Endothelial cell of umbilical vein (primary cell): Measurements from ENCODE around the gene ARSK. TPM values are rescaled to one million over a fixed set of nuclear protein-coding genes. Genes with fewer than 3 reads are reported as not detected.
A peak's percentile ranks its signal among the peaks of the same experiment; 100 is the strongest.

Experiments used
- BruUV-seq: library from RNA; stranded (reverse); fragments of 400-500 nt; replicated peaks from 2 replicates; lab custom pipeline; 2021; lab: Mats Ljungman, UMichigan
- CTCF ChIA-PET: fragments of 300-600, 350-600 bp; sonication (Branson Sonifier 250); formaldehyde crosslinking; loops from one replicate; lab custom pipeline; 2021; ENCODE audit warnings: antibody characterized with exemption, inconsistent platforms; lab: Charles Lee
- POLR2A ChIA-PET: fragments of 300-600, 350-600 bp; sonication (Branson Sonifier 250); formaldehyde crosslinking; loops from one replicate; lab custom pipeline; 2021; ENCODE audit warnings: antibody characterized with exemption, inconsistent platforms; lab: Charles Lee
- DNase-seq: peaks from one replicate; pipeline ENCODE4 v3.0.0-alpha.2; 2011; ENCODE audit warnings: low read depth, low spot score
- FAIRE-seq: peaks from 2 replicates; lab custom pipeline; 2011; peaks lifted over from hg19 to GRCh38; lab: Jason Lieb, UNC
- H2AFZ ChIP-seq: 2 replicates; pipeline ENCODE4 v1.6.0; 2012; ENCODE audit warnings: low read depth, low read length, control low read depth, inconsistent platforms
- H3K27ac ChIP-seq: 2 replicates; pipeline ENCODE4 v1.5.1; 2011; ENCODE audit warnings: low read depth, mild to moderate bottlenecking, control low read depth, low read length, moderate library complexity; ENCODE audit not compliant: insufficient read depth
- H3K27me3 ChIP-seq, 2 experiments: 2 replicates each; pipeline versions ENCODE4 v1.6.0 to v1.6.1; 2011; ENCODE audit warnings: low read length in 2 of 2, mixed read lengths in 1 of 2; ENCODE audit not compliant: control insufficient read depth in 2 of 2, insufficient read depth in 2 of 2
- H3K36me3 ChIP-seq, 2 experiments: 2 replicates in 1 of 2; 3 replicates in 1 of 2; pipeline ENCODE4 v1.5.1; 2011; ENCODE audit warnings: low read length in 2 of 2, mild to moderate bottlenecking in 1 of 2, moderate library complexity in 1 of 2; ENCODE audit not compliant: control insufficient read depth in 2 of 2, insufficient read depth in 2 of 2; ENCODE audit errors: extremely low read depth in 1 of 2
- H3K4me1 ChIP-seq: 3 replicates; pipeline ENCODE4 v1.5.1; 2011; ENCODE audit warnings: mild to moderate bottlenecking, low read length; ENCODE audit not compliant: control insufficient read depth, insufficient read depth; ENCODE audit errors: extremely low read depth
- H3K4me2 ChIP-seq: 2 replicates; pipeline ENCODE4 v1.6.1; 2011; ENCODE audit warnings: low read length, control low read depth, mixed read lengths; ENCODE audit not compliant: insufficient read depth
- H3K4me3 ChIP-seq, 3 experiments: fragments of 200-600 bp in 1 of 3; sonication (generic), shearing (Covaris generic) in 1 of 3; replicated peaks in 1 of 3; 2 replicates each; pipeline ENCODE4 v1.5.1; 2011 to 2016; ENCODE audit warnings: control low read depth in 3 of 3, low read length in 3 of 3, mild to moderate bottlenecking in 2 of 3, inconsistent platforms in 1 of 3, low read depth in 1 of 3, moderate library complexity in 1 of 3; ENCODE audit not compliant: insufficient read depth in 1 of 3
- H3K79me2 ChIP-seq: 2 replicates; pipeline ENCODE4 v1.6.0; 2012; ENCODE audit warnings: low read length, inconsistent platforms; ENCODE audit not compliant: control insufficient read depth, insufficient read depth
- H3K9ac ChIP-seq: replicated peaks from 2 replicates; pipeline ENCODE3; 2011; ENCODE audit warnings: low read length, control low read depth; ENCODE audit not compliant: insufficient read depth; ENCODE audit errors: extremely low read depth
- H3K9me1 ChIP-seq: replicated peaks from 3 replicates; pipeline ENCODE4 v1.6.0; 2011; ENCODE audit warnings: mild to moderate bottlenecking, low read length; ENCODE audit not compliant: control insufficient read depth, insufficient read depth; ENCODE audit errors: extremely low read depth
- H3K9me3 ChIP-seq: replicated peaks from 2 replicates; pipeline ENCODE4 v1.5.1; 2012; ENCODE audit warnings: low read length, inconsistent platforms; ENCODE audit not compliant: control insufficient read depth, insufficient read depth
- H4K20me1 ChIP-seq: replicated peaks from 2 replicates; pipeline ENCODE3; 2011; ENCODE audit warnings: mild to moderate bottlenecking, low read length; ENCODE audit not compliant: control insufficient read depth, insufficient read depth; ENCODE audit errors: extremely low read depth
- CTCF ChIP-seq, 2 donors: IDR thresholded peaks; 1 replicate in 1 of 2; 2 replicates in 1 of 2; pipeline ENCODE4 v1.5.1; 2011; ENCODE audit warnings: low read length in 2 of 2, mild to moderate bottlenecking in 2 of 2, moderate library complexity in 2 of 2, control low read depth in 1 of 2, inconsistent platforms in 1 of 2, low read depth in 1 of 2; ENCODE audit not compliant: insufficient read depth in 1 of 2; ENCODE audit errors: extremely low read depth in 1 of 2
- EZH2 ChIP-seq: IDR thresholded peaks from 2 replicates; pipeline ENCODE4 v1.6.1; 2012; ENCODE audit warnings: borderline replicate concordance, low read depth, mild to moderate bottlenecking, moderate library complexity, low read length, inconsistent platforms; ENCODE audit not compliant: severe bottlenecking
- FOS ChIP-seq: IDR thresholded peaks from 2 replicates; pipeline ENCODE4 v1.6.1; 2011; ENCODE audit warnings: mild to moderate bottlenecking, low read length, moderate library complexity, borderline replicate concordance; ENCODE audit not compliant: insufficient read depth
- GATA2 ChIP-seq: IDR thresholded peaks from 2 replicates; pipeline ENCODE4 v1.7.0; 2011; ENCODE audit warnings: low read depth, mild to moderate bottlenecking, moderate library complexity, mixed read lengths, low read length; ENCODE audit not compliant: insufficient read length, insufficient read depth
- JUN ChIP-seq: IDR thresholded peaks from 2 replicates; pipeline ENCODE4 v1.6.1; 2011; ENCODE audit warnings: borderline replicate concordance, low read depth; ENCODE audit not compliant: insufficient read length, insufficient read depth
- MYC ChIP-seq: IDR thresholded peaks from one replicate; pipeline ENCODE4 v1.6.1; 2011; ENCODE audit warnings: mild to moderate bottlenecking, low read depth, low read length
- POLR2A ChIP-seq: IDR thresholded peaks from 2 replicates; pipeline ENCODE4 v1.6.1; 2012; ENCODE audit warnings: low read depth, mild to moderate bottlenecking, control low read depth, low read length
- POLR2AphosphoS5 ChIP-seq: IDR thresholded peaks from 2 replicates; pipeline ENCODE4 v1.6.1; 2012; ENCODE audit warnings: low read depth, mild to moderate bottlenecking, control low read depth, low read length, moderate library complexity; ENCODE audit not compliant: insufficient read depth
- dilution Hi-C: fragments of 300-500 bp; cut with MboI; formaldehyde crosslinking; loops from one replicate; pipeline ENCODE4 v1.15.0; 2019; ENCODE audit warnings: low sequenced_read_pairs; ENCODE audit not compliant: extremely low pct_ligation_motif_present
- intact Hi-C: fragments of 100-400 bp; cut with micrococcal nuclease; formaldehyde crosslinking; loops from one replicate; pipeline ENCODE4 v1.10.0; 2022
- polyA plus RNA-seq, 4 experiments: library from polyadenylated mRNA; depleted of rRNA in 3 of 4; stranded (reverse) in 3 of 4; unstranded in 1 of 4; fragments of >200 nt; gene quantifications; 2 replicates each; pipeline versions ENCODE4 v1.2.1 to v1.2.3, GENCODE V29; 2011 to 2012; ENCODE audit warnings: missing spikeins in 1 of 4
- total RNA-seq: library from RNA; stranded (reverse); gene quantifications from 2 replicates; pipeline ENCODE4 v1.2.3, GENCODE V29; 2021
- TF ChIP-seq, protein P1 (sequence below): IDR thresholded peaks from 2 replicates; pipeline ENCODE4 v1.6.1; 2011; ENCODE audit not compliant: insufficient read depth, insufficient read length

Gene ARSK
- total and polyA plus RNA-seq, 2 donors (not counting 3 experiments of a cell fraction or from before 2014, with no cell fraction given) = 3.7 to 4.9 TPM

DNA sequence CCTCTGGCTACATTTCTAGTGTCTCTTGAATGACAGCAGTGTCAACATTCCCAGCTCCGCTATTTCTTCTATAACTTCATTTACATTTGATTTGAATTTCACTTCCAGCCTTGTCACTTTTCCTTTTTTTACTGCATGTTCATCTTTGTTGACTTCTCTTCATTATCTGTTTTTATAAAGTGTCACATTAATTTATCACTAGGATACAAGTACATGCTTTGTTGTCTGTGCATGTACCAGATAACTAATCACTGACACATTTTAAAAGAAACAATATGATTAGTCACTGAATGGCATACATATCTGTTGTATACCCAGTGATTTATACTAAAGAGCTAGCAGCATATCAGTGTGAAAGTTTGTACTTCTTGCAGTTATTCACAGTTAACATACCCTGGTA lies 29.1 kb downstream of the ARSK start:
- Histone ChIP-seq H2AFZ (no peak overlapping the region), H3K9me3 (no peaks in the 10 kb centered on the region), H3K27ac (no peak overlapping the region), H3K36me3 (no peaks in the 10 kb centered on the region), H3K79me2 (no peaks in the 10 kb centered on the region), H3K4me2 (no peak overlapping the region), H4K20me1 (no peaks in the 10 kb centered on the region), H3K9ac (no peak overlapping the region), H3K27me3 (no peaks in the 10 kb centered on the region), H3K9me1 (no peaks in the 10 kb centered on the region), H3K4me1 (no peaks in the 10 kb centered on the region), H3K4me3 (no peak overlapping the region)
- dilution Hi-C loops (no loop called here), intact Hi-C loops (no loop called here)
- ChIA-PET POLR2A (no interaction called here), CTCF (no interaction called here)
- TF ChIP-seq JUN (no peak), POLR2A (no peak), CTCF (IDR thresholded peaks at IDR 0.05; ENCODE audit: extremely low read depth in 1 of 2, insufficient read depth in 1 of 2, low read depth in 1 of 2, low read length in 2 of 2) (no peak), POLR2AphosphoS5 (no peak), GATA2 (no peak), EZH2 (no peak), MYC (no peak), FOS (no peak)
- TF ChIP-seq, protein P1, sequence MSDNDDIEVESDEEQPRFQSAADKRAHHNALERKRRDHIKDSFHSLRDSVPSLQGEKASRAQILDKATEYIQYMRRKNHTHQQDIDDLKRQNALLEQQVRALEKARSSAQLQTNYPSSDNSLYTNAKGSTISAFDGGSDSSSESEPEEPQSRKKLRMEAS = no peak
- DNase-seq (peak; percentile 11), FAIRE-seq (no peak)
- BruUV-seq = no TSS peak
